A549 (cell line): Measurements from ENCODE around the gene NECTIN4.

Experiments
- CTCF ChIP-seq: fragments of >200 bp; sonication (Bioruptor Twin); formaldehyde crosslinking; IDR thresholded peaks from 3 replicates; pipeline ENCODE4 v1.5.1; 2016
- HDAC2 ChIP-seq: fragments of 200-600 bp; sonication (generic); IDR thresholded peaks from 2 replicates; pipeline ENCODE4 v1.6.1; 2016
- HOXA7 ChIP-seq: fragments of 250-450 bp; sonication (Bioruptor Pico); IDR thresholded peaks from 2 replicates; pipeline ENCODE4 v1.5.0; 2020; ENCODE audit warnings: mild to moderate bottlenecking, moderate library complexity
- JUNB ChIP-seq: fragments of >200 bp; sonication (Bioruptor Twin); formaldehyde crosslinking; IDR thresholded peaks from 2 replicates; pipeline ENCODE4 v1.6.1; 2016
- MAFK ChIP-seq: fragments of 450-650 bp; IDR thresholded peaks from 2 replicates; pipeline ENCODE4 v1.6.1; 2014; ENCODE audit not compliant: partially characterized antibody
- NFE2L2 ChIP-seq: fragments of 150-350 bp; conservative IDR thresholded peaks from 2 replicates; pipeline ENCODE4 v1.6.1; 2014; ENCODE audit warnings: low read length
- PBX3 ChIP-seq: IDR thresholded peaks from 2 replicates; pipeline ENCODE4 v1.6.1; 2012
- POLR2A ChIP-seq: IDR thresholded peaks from 2 replicates; pipeline ENCODE4 v1.6.1; 2012; ENCODE audit warnings: mild to moderate bottlenecking, low read length
- RAD21 ChIP-seq, 2 experiments: fragments of >200 bp in 1 of 2; sonication (Bioruptor Twin) in 1 of 2; formaldehyde crosslinking in 1 of 2; IDR thresholded peaks in 1 of 2; conservative IDR thresholded peaks in 1 of 2; 2 replicates in 1 of 2; 3 replicates in 1 of 2; pipeline ENCODE4 v1.6.1; 2012 to 2018; ENCODE audit warnings: inconsistent platforms in 1 of 2
- RARB ChIP-seq: fragments of 250-450 bp; sonication (Bioruptor Pico); IDR thresholded peaks from 2 replicates; pipeline ENCODE4 v1.8.0; 2021; ENCODE audit warnings: mild to moderate bottlenecking, moderate library complexity
- SREBF2 ChIP-seq: fragments of 450-650 bp; IDR thresholded peaks from 2 replicates; pipeline ENCODE4 v1.6.1; 2014; ENCODE audit warnings: mild to moderate bottlenecking, moderate library complexity
- USF2 ChIP-seq: fragments of 450-650 bp; IDR thresholded peaks from 2 replicates; pipeline ENCODE4 v1.6.1; 2014; ENCODE audit warnings: antibody characterized with exemption
- ZNF302 ChIP-seq: fragments of 250-450 bp; sonication (Bioruptor Pico); IDR thresholded peaks from 2 replicates; pipeline ENCODE4 v1.9.0; 2021; ENCODE audit warnings: inconsistent platforms, mild to moderate bottlenecking, moderate library complexity

GRCh38 chr1:161033751-161034150 lies 55.6 kb downstream of the NECTIN4 start:
- TF ChIP-seq MAFK = no peak
- no peak for TF ChIP-seq NFE2L2
- no peak for TF ChIP-seq CTCF
- no peak for TF ChIP-seq RARB (CRISPR knock-in tag)
- TF ChIP-seq RAD21 (conservative IDR thresholded peaks at IDR 0.05 in 1 of 2, IDR thresholded peaks at IDR 0.05 in 1 of 2) = no peak
- TF ChIP-seq JUNB = no peak
- no peak for TF ChIP-seq HOXA7 (CRISPR knock-in tag)
- TF ChIP-seq ZNF302 (CRISPR knock-in tag) = no peak
- TF ChIP-seq HDAC2 = no peak
- no peak for TF ChIP-seq POLR2A
- TF ChIP-seq USF2 = no peak
- no peak for TF ChIP-seq SREBF2
- no peak for TF ChIP-seq PBX3
